ENCODE results near the gene NPR1.
A peak's percentile ranks its signal among the peaks of the same experiment; 100 is the strongest.

The NPR1 gene

DNA sequence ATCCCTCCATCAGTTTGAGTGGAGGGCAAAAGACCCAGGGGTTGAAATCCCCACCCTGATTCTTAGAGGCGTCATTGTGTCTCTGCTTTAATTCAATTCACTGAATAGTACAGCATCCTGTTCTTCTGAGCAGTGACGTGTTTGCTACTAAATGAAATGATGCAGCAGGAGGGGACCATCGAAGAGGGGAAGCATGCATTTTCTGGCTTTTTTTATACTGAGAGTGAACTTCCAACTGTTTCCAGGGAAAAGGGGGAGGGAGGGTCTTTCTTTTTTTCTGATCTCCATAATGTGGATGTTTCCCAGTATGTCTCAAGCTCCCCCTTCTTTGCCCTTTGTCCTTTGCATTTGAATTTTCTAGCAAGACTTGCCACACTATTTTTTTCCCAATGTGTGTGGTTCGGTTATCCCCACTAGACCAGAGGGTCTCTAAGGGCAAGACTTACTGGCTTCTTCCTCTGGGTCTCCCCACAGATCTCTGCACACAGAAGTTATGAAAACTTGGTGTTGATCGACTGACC, 52.0 kb downstream of the NPR1 start:
- H3K4me1 ChIP-seq, result peaks cover 46 to 73% (median 63%) of the 10 kb centered on the region in 10 experiments
- no peaks in the 10 kb centered on the region for H3K27me3 ChIP-seq
- no peaks in the 10 kb centered on the region for H3K9me3 ChIP-seq (replicated peaks in 1 of 11)
- H3K9ac ChIP-seq, result peak overlapping the region in 6 of 11 experiments; percentile 16 to 43 (median 26); a peak in 9 of 22 replicates
- H4K20me1 ChIP-seq, result no peaks in the 10 kb centered on the region; a peak in 2 of 22 replicates
- H3K27ac ChIP-seq, result peak overlapping the region in 8 of 11 experiments; percentile 8 to 100 (median 98); a peak in 14 of 22 replicates
- H3K36me3 ChIP-seq, result peaks cover 0 to 37% (median 22%) of the 10 kb centered on the region in 11 experiments; a peak in 16 of 22 replicates
- no peak for TF ChIP-seq Cebpa-rat (IDR thresholded peaks at IDR 0.05)
- H3K4me2 ChIP-seq, result peak overlapping the region; percentile 88 to 100 (median 98)
- H3K4me3 ChIP-seq, result peak overlapping the region in 4 of 10 experiments; percentile 76 to 93 (median 85); a peak in 2 of 20 replicates

DNA sequence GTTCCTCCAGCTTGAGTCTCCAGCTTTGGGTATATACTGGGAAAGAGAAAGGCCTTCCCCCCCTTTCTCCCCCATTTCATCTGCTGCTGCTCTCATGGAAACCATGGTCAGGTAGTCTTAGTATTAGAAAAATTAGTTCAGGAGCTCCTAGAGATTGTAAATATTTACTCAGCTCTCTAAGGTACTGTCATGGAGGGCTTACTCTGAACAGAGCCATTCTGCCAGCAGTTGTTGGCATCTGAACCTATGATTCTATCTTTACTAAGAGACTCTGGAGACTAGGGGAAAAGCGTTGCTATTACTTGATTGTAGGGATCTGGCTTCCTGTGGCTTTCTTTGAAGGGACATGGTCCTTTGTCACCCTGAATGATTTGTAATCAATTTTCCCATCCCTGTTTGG, 55.5 kb downstream of the NPR1 start:
- H3K36me3 ChIP-seq, result peaks cover 0 to 66% (median 35%) of the 10 kb centered on the region in 11 experiments; a peak in 21 of 22 replicates
- TF ChIP-seq Cebpa-rat (IDR thresholded peaks at IDR 0.05), result no peak
- peaks cover 24 to 64% (median 54%) of the 10 kb centered on the region in 10 experiments for H3K4me1 ChIP-seq

DNA sequence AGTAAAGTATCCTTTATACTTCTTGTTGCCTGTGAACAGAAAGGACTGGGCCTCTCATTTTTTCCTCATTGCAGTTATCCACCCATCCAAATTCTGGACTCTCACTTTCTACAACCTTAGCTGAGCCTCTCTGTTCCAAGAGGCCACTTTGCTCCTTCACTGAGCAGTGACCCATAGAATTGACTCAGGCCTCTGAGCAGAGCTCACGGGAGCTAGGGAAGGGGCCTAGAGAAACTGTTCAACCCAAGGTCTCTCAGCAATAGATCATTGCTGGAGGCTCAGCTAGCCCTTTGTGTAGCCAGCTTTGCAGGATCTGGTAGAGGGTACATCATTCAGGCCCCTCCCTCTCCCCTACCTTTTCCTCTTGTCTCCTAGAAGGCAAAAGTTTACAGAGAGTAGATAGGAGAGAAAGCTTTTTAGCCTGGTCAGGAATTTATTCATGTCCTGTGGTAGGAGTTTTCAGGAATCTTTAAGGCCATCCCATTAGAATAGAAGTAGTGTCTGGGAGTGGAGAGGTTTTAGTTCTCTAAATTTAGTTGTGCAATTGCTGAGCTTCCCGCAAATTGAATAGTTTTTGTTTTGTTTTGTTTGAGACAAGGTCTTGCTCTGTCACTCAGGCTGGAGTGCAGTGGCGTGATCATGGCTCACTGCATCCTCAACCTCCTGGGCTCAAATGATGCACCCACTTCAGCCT, 56.1 kb downstream of the NPR1 start:
- no peaks in the 10 kb centered on the region for H3K27me3 ChIP-seq
- H3K4me2 ChIP-seq, result peak overlapping the region in 10 of 11 experiments; percentile 2 to 86 (median 56); a peak in 17 of 22 replicates
- H3K4me3 ChIP-seq, result no peak overlapping the region
- H3K36me3 ChIP-seq, result peaks cover 0 to 72% (median 40%) of the 10 kb centered on the region in 11 experiments; a peak in 21 of 22 replicates
- peaks cover 18 to 58% (median 48%) of the 10 kb centered on the region in 10 experiments for H3K4me1 ChIP-seq
- H3K9me3 ChIP-seq (replicated peaks in 1 of 11), result no peaks in the 10 kb centered on the region
- H4K20me1 ChIP-seq, result no peaks in the 10 kb centered on the region; a peak in 2 of 22 replicates
- peak overlapping the region in 9 of 11 experiments; percentile 14 to 51 (median 35); a peak in 13 of 22 replicates for H3K9ac ChIP-seq
- TF ChIP-seq Cebpa-rat (IDR thresholded peaks at IDR 0.05), result peak in 5 of 11 experiments; percentile 12 to 51 (median 29); a peak in 3 of 22 replicates
- peak overlapping the region in 10 of 11 experiments; percentile 11 to 80 (median 61); a peak in 15 of 22 replicates for H3K27ac ChIP-seq

More for the DNA sequence above, 55.5 kb downstream of the NPR1 start:
- no peaks in the 10 kb centered on the region; a peak in 2 of 22 replicates for H4K20me1 ChIP-seq
- peak overlapping the region in 6 of 11 experiments; percentile 14 to 51 (median 36); a peak in 9 of 22 replicates for H3K9ac ChIP-seq
- no peaks in the 10 kb centered on the region for H3K27me3 ChIP-seq
- peak overlapping the region in 9 of 11 experiments; percentile 11 to 80 (median 62); a peak in 14 of 22 replicates for H3K27ac ChIP-seq
- no peak overlapping the region for H3K4me3 ChIP-seq
- peak overlapping the region in 8 of 11 experiments; percentile 45 to 86 (median 64); a peak in 15 of 22 replicates for H3K4me2 ChIP-seq
- H3K9me3 ChIP-seq (replicated peaks in 1 of 11), result no peaks in the 10 kb centered on the region

DNA sequence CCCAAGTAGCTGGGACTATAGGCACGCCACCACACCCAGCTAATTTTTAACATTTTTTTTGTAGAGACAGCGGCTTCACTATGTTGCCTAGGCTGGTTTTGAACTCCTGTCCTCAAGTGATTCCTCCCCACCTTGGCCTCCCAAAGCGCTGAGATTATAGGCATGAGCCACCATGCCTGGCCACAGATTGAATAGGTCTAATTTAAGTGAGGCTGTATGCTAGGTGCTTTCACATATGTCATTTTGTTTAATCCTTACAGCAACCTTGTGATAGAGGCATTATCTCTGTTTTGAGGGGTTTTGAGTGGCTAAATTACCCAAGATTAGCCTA, 56.6 kb downstream of the NPR1 start:
- Histone ChIP-seq H3K9ac (peak overlapping the region in 6 of 11 experiments; percentile 9 to 51 (median 38); a peak in 8 of 22 replicates), H4K20me1 (no peaks in the 10 kb centered on the region; a peak in 2 of 22 replicates), H3K4me1 (peaks cover 13 to 53% (median 43%) of the 10 kb centered on the region in 10 experiments), H3K36me3 (peaks cover 4 to 77% (median 45%) of the 10 kb centered on the region in 11 experiments), H3K27me3 (no peaks in the 10 kb centered on the region), H3K9me3 (replicated peaks in 1 of 11) (no peaks in the 10 kb centered on the region), H3K4me3 (no peak overlapping the region), H3K4me2 (peak overlapping the region in 10 of 11 experiments; percentile 2 to 86 (median 56); a peak in 16 of 22 replicates), H3K27ac (peak overlapping the region in 9 of 11 experiments; percentile 25 to 80 (median 60); a peak in 14 of 22 replicates)
- TF ChIP-seq Cebpa-rat (IDR thresholded peaks at IDR 0.05), result no peak

DNA sequence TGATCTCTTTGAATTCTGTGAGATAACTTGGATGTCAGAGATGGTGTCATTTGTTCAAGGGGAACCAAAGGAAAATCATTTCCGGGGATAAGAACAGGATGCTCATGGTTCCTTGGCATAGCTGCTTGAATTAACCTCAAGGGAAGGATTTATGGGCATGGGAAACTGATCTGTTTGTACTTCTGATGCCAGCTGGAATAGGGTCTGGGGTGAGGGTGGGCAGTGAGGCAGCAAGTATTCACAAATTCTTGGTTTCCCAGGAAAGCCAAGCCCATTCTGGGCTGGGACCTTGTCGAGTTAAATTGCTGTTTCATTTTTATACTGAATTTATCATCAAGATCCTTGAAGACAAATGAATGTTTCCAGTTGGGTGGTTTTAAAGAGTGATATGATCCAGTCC, 63.5 kb downstream of the NPR1 start:
- Histone ChIP-seq H3K4me3 (no peak overlapping the region), H3K9ac (no peak overlapping the region), H4K20me1 (peaks cover 0 to 16% (median 0%) of the 10 kb centered on the region in 11 experiments; a peak in 2 of 22 replicates), H3K27ac (peak overlapping the region in 4 of 11 experiments; percentile 5 to 55 (median 30); a peak in 6 of 22 replicates), H3K9me3 (replicated peaks in 1 of 11) (no peaks in the 10 kb centered on the region), H3K4me2 (peak overlapping the region; percentile 28 to 71 (median 57)), H3K27me3 (no peaks in the 10 kb centered on the region), H3K36me3 (peaks cover 60 to 99% (median 90%) of the 10 kb centered on the region in 11 experiments), H3K4me1 (peaks cover 18 to 38% (median 30%) of the 10 kb centered on the region in 10 experiments)
- no peak for TF ChIP-seq Cebpa-rat (IDR thresholded peaks at IDR 0.05)

DNA sequence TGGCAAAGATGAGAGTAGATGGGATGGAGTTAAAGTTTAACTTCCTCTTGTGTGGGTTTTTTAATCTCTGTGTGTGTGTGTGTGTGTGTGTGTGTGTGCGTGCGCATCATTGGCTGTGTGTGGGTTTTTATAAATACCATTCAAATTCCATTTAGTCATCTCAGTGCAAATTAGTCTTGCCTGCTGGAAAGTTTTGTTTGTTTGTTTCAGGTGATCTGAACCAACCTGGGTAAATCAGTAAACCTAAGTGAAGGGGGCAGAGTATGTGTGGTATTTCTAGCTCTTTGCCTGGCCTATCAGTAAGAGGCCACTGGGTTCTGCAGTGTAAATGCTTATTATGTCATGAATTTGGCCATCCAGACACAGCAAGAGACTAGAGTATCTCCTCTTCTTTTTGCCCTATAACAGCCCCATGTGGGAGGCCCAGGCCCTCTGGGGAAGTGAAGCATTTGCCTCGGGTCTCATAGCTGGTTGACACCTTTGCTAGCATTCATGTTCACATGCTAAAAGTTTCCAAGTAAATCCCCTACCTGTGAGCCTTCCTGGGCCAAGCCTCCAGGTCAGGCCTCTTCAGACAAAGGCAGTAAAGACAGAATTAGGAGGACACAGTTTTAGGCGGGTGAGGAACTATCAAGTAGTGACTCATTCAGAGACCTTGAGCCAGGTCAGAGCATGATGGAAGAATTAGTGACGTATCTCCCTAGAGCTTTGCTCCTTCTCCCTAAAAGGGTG, 64.1 kb downstream of the NPR1 start:
- no peak for TF ChIP-seq Cebpa-rat (IDR thresholded peaks at IDR 0.05)
- Histone ChIP-seq H3K36me3 (peaks cover 66 to 99% (median 90%) of the 10 kb centered on the region in 11 experiments), H3K4me2 (peak overlapping the region; percentile 28 to 71 (median 57)), H3K4me1 (peaks cover 18 to 38% (median 30%) of the 10 kb centered on the region in 10 experiments), H3K4me3 (no peak overlapping the region), H3K9ac (no peak overlapping the region), H3K27me3 (no peaks in the 10 kb centered on the region), H3K27ac (peak overlapping the region in 5 of 11 experiments; percentile 13 to 41 (median 29); a peak in 6 of 22 replicates), H4K20me1 (peaks cover 0 to 16% (median 0%) of the 10 kb centered on the region in 11 experiments; a peak in 2 of 22 replicates), H3K9me3 (replicated peaks in 1 of 11) (no peaks in the 10 kb centered on the region)

Data from BLaER1 treated with 17β-estradiol and CSF1 and Interleukin-3, amounts not matched to agents 10 nM and 100 nM (cell line).